Activated CD4-positive, alpha-beta T cell treated with anti-CD3 and anti-CD28 coated beads for 1 hour (primary cell): Measurements from ENCODE around the gene P2RX4.
"Not testable (repeated sequence)": the region's sequence is repeated elsewhere in the genome, so short reads cannot be mapped to it uniquely, and the experiment has no call there.

Experiments
- DNase-seq: peaks from one replicate; pipeline ENCODE4 v3.0.0-alpha.2; 2020

The P2RX4 gene, protein sequence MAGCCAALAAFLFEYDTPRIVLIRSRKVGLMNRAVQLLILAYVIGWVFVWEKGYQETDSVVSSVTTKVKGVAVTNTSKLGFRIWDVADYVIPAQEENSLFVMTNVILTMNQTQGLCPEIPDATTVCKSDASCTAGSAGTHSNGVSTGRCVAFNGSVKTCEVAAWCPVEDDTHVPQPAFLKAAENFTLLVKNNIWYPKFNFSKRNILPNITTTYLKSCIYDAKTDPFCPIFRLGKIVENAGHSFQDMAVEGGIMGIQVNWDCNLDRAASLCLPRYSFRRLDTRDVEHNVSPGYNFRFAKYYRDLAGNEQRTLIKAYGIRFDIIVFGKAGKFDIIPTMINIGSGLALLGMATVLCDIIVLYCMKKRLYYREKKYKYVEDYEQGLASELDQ

DNA sequence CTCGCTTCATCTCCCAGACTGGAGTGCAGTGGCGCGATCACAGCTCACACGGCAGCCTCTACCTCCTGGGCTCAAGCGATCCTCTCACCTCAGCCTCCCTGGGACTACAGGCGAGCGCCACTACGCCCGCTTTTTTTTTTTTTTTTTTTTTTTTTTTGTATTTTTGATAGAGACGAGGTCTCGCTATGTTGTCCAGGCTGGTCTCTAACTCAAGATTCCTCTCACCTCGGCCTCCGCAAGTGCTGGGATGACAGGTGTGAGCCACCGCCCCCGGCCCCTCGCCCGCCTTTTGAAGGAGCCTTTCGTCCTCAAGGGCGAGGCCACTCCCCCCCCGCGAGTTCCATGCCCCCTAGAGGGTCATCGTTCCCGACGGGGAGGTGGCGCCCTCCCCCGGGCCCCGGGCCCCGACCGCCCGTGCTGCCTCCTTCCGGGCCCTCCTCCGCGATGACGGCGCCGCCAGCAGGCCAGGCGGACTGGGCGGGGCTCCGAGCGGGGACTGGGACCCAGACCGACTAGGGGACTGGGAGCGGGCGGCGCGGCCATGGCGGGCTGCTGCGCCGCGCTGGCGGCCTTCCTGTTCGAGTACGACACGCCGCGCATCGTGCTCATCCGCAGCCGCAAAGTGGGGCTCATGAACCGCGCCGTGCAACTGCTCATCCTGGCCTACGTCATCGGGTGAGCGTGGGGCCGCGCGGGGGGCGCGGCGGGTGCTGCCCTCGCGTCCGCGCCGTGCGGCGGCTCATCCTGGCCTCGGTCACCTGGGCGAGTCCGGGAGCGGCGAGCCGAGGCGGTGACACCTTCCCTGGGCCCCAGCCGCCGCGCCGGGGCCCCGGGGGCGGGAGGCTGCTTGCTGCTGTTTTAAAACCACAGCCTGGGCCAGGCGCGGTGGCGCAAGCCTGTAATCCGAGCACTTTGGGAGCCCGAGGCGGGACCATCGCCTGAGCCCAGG is at the start of gene P2RX4:
Gene P2RX4 (plus strand): TSS at position 506 of the 949 bp plus-strand sequence. CDS start 36 bp downstream, at position 542.
- DNase-seq = peak; percentile 78

DNA sequence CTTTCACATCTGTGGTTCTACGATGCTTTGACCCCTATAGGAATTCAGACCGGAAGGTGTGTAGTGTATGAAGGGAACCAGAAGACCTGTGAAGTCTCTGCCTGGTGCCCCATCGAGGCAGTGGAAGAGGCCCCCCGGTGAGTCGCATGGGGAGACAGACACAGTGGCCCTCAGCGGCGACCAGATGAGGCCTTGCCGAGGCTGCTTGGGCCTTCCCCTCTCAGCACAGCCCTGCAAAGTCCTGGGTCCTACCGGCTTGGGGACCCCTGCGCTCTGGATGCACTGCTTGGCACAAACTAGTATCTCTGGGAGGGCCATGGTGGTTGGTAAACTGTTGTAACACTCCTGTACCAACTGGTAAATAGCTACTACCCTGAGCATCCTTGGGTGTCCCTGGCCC is 47.5 kb upstream of the P2RX4 start:
- no peak for DNase-seq

- no peak for DNase-seq
These were observed 46.9 kb upstream of the P2RX4 start for GRCh38 chr12:121162985-121163384.

- DNase-seq = not testable (repeated sequence)
These were observed 45.1 kb upstream of the P2RX4 start for GRCh38 chr12:121164839-121165238.

DNA sequence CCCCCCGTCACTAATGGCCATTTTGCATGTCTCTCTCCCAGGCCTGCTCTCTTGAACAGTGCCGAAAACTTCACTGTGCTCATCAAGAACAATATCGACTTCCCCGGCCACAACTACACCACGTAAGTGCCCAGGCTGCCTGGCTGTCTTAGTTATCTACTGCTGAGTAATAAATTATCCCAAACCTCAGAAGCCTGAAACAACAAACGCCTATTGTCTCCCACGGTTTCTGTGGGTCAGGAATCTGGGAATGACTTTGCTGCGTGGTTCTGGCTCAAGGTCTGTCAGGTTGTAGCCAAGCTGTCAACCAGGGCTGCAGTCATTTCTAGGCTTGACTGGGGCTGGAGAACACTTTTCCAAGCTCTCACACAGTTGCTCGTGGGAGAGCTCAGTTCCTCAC is 44.6 kb upstream of the P2RX4 start:
- no peak for DNase-seq

- no peak for DNase-seq
These were observed 43.6 kb upstream of the P2RX4 start for GRCh38 chr12:121166356-121166755.

- DNase-seq = no peak
These were observed 42.6 kb upstream of the P2RX4 start for GRCh38 chr12:121167232-121167820.

DNA sequence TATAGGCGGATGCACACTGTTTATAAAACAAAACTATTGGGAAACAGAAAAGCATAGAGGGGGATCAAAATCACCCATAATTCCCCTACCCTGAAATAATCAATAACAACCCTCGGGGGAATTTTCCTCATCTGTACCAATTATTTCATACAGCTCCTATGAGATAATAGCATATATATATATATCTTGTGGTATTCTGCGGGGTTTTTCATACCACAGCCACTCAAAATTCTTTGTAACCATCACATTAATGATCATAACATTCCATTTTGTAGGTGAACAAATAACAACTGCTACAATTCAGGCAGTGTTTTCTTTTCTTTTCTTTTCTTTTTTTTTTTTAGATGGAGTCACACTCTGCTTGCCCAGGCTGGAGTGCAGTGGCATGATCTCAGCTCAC is 42.0 kb upstream of the P2RX4 start:
- no peak for DNase-seq

GRCh38 chr12:121170151-121170550 is 39.8 kb upstream of the P2RX4 start:
- DNase-seq = no peak

DNA sequence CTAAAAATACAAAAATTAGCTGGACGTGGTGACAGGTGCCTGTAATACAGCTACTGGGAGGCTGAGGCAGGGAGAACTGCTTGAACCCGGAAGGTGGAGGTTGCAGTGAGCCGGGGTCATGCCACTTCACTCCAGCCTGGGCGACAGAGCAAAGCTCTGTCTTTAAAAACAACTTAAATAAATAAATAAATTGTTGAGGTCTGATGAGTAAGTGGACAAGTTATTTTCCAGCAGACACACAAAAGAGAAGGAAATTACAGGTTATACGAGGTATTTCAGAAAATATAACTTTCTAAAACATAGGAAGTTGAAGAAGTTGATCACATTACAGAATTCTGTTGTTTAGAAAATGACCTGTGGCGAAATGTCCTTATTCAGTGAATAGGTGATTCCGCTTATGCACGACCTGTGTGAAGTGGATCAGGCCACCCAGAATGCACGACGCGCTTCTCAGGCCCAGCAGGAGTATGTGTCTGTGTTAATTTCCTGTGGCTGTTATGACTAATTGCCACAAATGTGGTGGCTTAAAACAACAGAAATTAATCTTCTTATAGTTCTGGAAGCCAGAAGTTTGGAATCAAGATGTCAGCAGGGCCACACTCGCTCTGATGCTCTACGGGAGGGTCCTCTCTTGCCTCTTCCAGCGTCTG is 39.2 kb upstream of the P2RX4 start:
- no peak for DNase-seq

- no peak for DNase-seq
These were observed 37.8 kb upstream of the P2RX4 start for GRCh38 chr12:121172145-121172544.

- DNase-seq = no peak
These were observed 34.4 kb upstream of the P2RX4 start for GRCh38 chr12:121175383-121176119.

DNA sequence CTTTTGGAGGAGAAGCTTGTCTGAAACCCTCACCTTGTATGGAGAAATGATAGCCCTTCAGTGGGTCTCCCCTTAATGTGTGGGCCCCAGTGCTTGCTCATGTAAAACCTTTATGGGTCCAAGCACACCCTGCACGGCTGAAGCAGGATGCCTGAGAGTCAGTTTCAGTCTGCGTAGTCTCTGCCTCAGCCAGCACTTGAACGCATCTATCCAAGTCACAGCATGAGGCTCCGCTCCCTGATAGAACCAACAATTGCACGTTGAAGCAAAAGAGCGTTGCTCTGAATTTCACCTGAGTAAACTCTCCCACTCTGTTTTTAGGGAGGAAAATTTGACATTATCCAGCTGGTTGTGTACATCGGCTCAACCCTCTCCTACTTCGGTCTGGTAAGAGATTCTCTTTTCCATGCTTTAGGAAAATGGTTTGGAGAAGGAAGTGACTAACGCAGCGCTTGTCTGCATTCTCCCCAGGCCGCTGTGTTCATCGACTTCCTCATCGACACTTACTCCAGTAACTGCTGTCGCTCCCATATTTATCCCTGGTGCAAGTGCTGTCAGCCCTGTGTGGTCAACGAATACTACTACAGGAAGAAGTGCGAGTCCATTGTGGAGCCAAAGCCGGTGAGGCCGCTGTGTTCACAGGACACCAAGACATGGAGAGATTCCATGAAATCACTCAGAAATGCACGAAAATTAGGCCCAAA is 33.0 kb upstream of the P2RX4 start:
- no peak for DNase-seq

DNA sequence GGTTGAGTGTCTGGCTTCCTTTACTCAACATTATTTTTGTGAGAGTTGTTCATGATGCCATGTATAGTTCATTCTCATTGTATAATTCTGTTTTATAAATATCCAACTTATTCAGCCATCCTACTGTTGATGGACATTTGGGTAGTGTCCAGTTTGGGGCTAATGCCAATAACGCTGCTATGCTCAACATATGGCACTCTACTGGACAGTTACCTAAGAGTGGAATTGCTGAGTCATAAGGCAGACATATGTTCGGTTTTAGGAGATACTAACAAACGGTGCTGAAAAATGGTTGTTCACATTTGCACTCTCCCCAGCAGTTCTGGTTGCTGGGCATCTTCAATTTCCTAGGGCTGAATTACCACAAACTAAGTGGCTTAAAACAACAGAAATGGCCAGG is 28.7 kb upstream of the P2RX4 start:
- DNase-seq = no peak

GRCh38 chr12:121182222-121182893 is 27.6 kb upstream of the P2RX4 start:
- no peak for DNase-seq

DNA sequence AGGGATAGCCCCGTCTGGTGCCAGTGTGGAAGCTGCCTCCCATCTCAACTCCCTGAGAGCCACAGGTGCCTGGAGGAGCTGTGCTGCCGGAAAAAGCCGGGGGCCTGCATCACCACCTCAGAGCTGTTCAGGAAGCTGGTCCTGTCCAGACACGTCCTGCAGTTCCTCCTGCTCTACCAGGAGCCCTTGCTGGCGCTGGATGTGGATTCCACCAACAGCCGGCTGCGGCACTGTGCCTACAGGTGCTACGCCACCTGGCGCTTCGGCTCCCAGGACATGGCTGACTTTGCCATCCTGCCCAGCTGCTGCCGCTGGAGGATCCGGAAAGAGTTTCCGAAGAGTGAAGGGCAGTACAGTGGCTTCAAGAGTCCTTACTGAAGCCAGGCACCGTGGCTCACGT is 25.5 kb upstream of the P2RX4 start:
- no peak for DNase-seq

GRCh38 chr12:121184984-121185889 is 24.7 kb upstream of the P2RX4 start:
- DNase-seq = no peak

- DNase-seq = no peak
These were observed 23.1 kb upstream of the P2RX4 start for GRCh38 chr12:121186826-121187225.

DNA sequence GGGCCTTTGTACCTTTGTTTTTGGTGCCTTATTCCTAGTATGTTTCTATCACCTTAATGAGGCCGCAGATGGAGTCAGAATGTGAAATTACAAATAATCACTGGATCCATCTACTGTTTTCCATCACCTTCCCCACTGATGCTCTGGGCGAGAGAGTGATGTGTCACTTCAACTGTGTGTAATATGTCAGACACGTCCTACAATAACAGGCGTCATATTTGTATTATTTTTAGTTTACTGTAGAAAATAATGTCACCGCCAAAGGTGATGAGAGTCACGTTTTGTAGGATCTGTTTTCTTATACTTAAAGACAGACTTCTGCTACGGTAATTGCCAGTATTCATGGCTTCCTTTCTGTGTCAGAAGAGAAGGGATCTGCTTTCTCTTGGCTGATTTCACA is 22.4 kb upstream of the P2RX4 start:
- no peak for DNase-seq

DNA sequence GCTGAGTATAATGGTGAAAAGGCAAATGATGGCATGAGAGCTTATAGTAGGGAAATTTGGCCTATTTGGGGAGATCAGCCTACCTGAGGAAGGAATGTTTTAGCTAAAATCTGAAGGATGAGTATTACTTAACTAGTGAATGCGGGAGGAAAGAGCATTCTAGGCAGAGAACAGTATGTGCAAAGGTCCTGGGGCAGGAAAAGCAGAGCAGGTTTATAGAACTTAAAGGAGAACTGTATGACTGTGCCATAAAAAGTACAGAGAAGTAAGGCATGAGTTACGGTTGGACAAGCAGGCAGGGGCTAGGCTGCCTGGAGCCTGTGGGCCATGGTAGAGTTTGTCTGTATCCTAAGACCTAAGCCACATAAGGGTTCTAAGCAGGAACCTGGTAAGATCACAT is 21.7 kb upstream of the P2RX4 start:
- DNase-seq = no peak
